Measurements from ENCODE around the gene POLN. TPM values are rescaled to one million over a fixed set of nuclear protein-coding genes. Genes with fewer than 3 reads are reported as not detected.

POLN gene
- total RNA-seq, 4 donors from 2014 or later, result 2.6 to 10.6 (median 6.8) TPM

DNA sequence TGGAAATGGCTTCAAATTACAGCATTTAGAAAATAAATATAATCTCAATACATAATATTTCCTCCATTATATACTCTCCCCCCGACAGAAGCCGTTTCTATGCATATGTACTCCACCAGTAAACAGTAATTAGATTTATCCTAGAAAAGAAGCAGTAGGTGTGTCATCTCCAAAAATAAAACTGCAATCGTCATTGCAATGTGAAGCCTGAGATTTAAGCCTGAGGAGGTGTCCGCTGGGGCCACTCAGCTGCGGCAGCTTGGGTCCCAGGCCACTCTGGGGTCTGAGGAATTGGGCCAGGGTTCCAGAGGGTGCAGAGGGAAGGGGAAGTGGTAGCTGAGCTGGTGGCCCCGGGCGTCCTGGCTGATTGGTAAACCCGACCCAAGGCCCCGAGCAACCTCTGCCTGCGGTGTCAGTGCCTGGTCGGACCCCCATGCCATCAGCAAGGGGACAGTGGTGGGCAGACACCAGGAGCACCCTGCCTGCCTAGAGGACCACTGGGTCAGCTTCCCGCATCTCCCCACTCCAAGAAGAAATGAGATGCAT is 27.8 kb upstream of the POLN start:
- TF ChIP-seq, protein P1, sequence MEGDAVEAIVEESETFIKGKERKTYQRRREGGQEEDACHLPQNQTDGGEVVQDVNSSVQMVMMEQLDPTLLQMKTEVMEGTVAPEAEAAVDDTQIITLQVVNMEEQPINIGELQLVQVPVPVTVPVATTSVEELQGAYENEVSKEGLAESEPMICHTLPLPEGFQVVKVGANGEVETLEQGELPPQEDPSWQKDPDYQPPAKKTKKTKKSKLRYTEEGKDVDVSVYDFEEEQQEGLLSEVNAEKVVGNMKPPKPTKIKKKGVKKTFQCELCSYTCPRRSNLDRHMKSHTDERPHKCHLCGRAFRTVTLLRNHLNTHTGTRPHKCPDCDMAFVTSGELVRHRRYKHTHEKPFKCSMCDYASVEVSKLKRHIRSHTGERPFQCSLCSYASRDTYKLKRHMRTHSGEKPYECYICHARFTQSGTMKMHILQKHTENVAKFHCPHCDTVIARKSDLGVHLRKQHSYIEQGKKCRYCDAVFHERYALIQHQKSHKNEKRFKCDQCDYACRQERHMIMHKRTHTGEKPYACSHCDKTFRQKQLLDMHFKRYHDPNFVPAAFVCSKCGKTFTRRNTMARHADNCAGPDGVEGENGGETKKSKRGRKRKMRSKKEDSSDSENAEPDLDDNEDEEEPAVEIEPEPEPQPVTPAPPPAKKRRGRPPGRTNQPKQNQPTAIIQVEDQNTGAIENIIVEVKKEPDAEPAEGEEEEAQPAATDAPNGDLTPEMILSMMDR (IDR thresholded peaks at IDR 0.05; ENCODE audit: low read depth), result no peak

- TF ChIP-seq, protein P1 (IDR thresholded peaks at IDR 0.05; ENCODE audit: low read depth), result no peak
These were observed 27.2 kb upstream of the POLN start for GRCh38 chr4:2269206-2269531.

DNA sequence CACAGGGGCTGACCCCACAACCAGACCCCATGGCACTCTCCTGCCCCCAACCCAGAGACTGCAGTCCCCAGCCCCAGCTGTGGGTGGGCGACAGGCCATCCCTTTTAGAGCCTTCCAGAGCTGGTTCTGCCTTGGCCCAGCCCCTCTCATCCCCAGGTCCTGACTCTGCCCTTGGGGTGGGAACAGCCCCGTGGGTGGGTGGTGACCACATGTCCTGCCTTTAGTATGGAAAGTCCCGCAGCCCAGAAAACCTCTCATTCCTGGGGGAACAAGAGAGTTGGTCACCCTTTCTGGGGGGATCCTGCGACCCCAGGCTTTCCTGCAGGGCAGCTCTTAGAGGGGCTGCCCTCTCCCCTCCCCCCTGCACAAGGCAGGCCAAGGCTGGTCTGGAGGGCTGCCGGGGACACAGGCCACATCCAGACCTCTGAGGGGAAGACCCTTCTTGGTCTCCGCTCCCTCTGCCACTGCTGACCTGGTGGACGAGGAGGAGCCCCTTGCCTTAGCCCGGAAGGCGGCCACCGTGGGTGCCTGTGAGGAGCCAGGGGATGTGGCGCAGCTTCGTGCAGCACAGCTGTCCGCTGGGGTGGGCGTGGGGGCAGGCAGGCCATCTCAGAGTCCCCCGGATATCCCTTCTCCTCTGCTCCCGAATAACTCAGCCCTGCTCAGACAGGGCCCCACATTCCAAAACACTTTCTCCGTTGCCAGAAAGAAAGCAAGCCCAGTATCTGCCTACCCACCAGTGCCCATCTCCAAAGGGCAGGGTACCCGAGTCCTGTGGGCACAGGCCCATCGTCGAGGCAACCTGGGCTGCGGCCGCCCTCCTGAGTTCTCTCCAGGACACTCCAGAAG is 26.7 kb upstream of the POLN start:
- TF ChIP-seq, protein P1 (IDR thresholded peaks at IDR 0.05; ENCODE audit: low read depth), result no peak

DNA sequence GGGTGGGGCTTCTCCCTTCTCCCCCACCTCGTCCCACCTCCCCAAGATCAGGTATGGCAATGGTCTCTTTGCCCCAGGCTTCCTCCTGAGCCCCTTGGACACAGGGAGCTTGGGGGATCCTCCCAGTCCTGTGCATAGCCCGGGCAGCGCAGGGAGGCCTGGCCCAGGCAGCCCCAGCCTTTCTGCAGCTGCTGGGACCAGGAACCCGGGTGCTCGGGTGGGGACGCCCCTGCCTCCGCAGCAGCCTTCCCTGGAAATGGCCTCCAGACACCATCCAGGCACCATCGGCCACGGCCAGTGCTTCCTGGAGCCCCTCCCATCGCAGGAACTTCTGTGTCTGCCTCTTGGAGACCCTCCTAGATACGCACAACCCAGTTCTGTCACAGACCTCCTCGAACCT is 25.9 kb upstream of the POLN start:
- TF ChIP-seq, protein P1 (IDR thresholded peaks at IDR 0.05; ENCODE audit: low read depth), result no peak

DNA sequence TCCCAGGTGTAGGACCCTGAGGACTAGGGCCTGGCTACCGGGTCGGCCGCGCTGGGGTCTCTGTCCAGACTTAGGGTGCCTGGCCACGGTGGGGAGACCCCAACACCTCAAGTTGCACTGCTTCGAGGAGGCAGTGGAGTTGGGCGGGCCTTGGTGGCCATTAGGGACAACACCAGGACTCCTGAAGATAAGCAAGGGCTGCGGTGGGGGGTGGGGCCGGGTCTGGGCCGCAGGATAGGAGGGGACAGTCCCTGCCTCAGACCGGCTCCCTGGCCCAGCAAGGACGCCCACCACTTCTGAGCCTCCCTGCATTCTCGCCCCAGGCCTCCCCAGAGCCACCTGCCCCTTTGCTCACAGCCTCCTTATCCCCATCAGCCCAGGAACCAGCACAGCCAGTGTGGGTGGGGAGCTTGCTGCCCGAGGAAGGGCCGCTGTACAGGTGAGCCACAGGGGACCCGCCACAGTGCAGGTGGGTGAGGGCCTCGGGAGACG is 25.4 kb upstream of the POLN start:
- TF ChIP-seq, protein P1 (IDR thresholded peaks at IDR 0.05; ENCODE audit: low read depth), result no peak

- TF ChIP-seq, protein P1 (IDR thresholded peaks at IDR 0.05; ENCODE audit: low read depth), result no peak
These were observed 24.9 kb upstream of the POLN start for GRCh38 chr4:2266821-2267220.

DNA sequence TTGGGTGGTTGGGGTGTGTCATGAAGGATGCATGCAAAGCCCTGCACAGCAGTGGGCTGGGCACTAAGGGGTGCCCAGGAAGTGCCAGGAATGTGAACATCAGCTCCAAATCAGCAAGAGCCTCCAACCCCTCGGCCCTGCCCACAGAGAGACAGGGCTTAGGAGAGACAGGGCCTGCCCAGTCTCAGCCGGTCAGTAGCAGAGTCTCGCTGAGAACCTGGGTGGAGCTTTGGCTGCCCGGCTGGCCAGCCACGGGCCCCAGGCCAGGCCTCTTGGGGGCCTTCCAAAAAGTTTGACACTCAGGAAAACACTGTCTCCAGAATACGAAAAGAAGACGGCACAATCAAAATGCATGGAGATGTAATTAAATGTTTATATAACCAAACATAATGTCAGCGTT is 24.3 kb upstream of the POLN start:
- TF ChIP-seq, protein P1 (IDR thresholded peaks at IDR 0.05; ENCODE audit: low read depth), result no peak
